ENCODE measurements around the gene ELOA.

- TF ChIP-seq EZH2phosphoT487 (IDR thresholded peaks at IDR 0.05; ENCODE audit: insufficient read depth, low read depth) (no peak), EZH2 (IDR thresholded peaks at IDR 0.05; ENCODE audit: insufficient read depth, poor library complexity, severe bottlenecking) (no peak)
These were observed 8.5 kb downstream of the ELOA start for GRCh38 chr1:23751815-23752200.
